Neutrophil (primary cell): ENCODE results near the gene UEVLD.

Experiments used
- H3K27ac ChIP-seq: fragments of 200-600 bp; sonication (generic); 2 replicates; pipeline ENCODE4 v1.5.1; 2016; ENCODE audit warnings: mild to moderate bottlenecking, moderate library complexity
- H3K27me3 ChIP-seq: fragments of 200-600 bp; sonication (generic); 2 replicates; pipeline ENCODE4 v1.6.0; 2016; ENCODE audit warnings: mild to moderate bottlenecking
- H3K36me3 ChIP-seq: fragments of 200-600 bp; sonication (generic); 2 replicates; pipeline ENCODE4 v1.5.1; 2017
- H3K4me1 ChIP-seq, 2 experiments: fragments of 200-600 bp in 1 of 2; sonication (generic) in 1 of 2; 1 replicate in 1 of 2; 2 replicates in 1 of 2; pipeline versions ENCODE4 v1.5.1 to v1.6.1; 2013 to 2016; ENCODE audit warnings: low read depth in 1 of 2, low read length in 1 of 2, mild to moderate bottlenecking in 1 of 2, moderate library complexity in 1 of 2; ENCODE audit not compliant: control insufficient read depth in 1 of 2, insufficient read depth in 1 of 2
- H3K4me3 ChIP-seq, 2 experiments: fragments of 200-600 bp in 1 of 2; sonication (generic) in 1 of 2; 1 replicate in 1 of 2; 2 replicates in 1 of 2; pipeline ENCODE4 v1.5.1; 2013 to 2016; ENCODE audit warnings: low read depth in 1 of 2, low read length in 1 of 2, mild to moderate bottlenecking in 1 of 2, moderate library complexity in 1 of 2
- H3K9me3 ChIP-seq: fragments of 200-600 bp; sonication (generic); 2 replicates; pipeline ENCODE4 v1.5.1; 2016
- CTCF ChIP-seq: fragments of 200-600 bp; sonication (generic); IDR thresholded peaks from 2 replicates; pipeline ENCODE4 v1.5.1; 2016; ENCODE audit warnings: antibody characterized with exemption

UEVLD gene

DNA sequence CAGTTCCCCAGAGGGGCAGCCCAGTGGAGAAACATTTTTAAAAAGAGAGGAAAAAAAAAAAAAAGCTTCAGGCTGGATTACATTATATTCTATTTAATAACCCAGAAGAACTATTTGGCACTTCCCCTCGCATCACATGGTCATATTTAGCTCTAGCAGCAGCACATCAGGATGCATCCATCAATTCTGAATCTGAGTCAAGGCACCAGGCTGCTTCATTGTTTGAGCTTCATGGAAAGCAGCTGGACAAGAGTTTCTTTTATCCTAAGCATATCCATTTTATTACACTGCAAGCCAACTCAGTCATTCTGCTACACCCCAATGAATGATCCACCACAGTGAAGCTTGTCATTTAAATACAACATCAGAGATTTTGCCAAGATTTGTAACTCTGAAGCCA lies 35.6 kb upstream of the UEVLD start:
- Histone ChIP-seq H3K36me3 (no peaks in the 10 kb centered on the region), H3K9me3 (no peaks in the 10 kb centered on the region), H3K27me3 (no peaks in the 10 kb centered on the region), H3K4me1 (no peaks in the 10 kb centered on the region), H3K4me3 (no peak overlapping the region), H3K27ac (no peak overlapping the region)
- TF ChIP-seq CTCF, result no peak

GRCh38 chr11:18623707-18624106 lies 35.2 kb upstream of the UEVLD start:
- no peaks in the 10 kb centered on the region for H3K36me3 ChIP-seq
- no peaks in the 10 kb centered on the region for H3K4me1 ChIP-seq
- no peaks in the 10 kb centered on the region for H3K9me3 ChIP-seq
- H3K4me3 ChIP-seq, result no peak overlapping the region
- H3K27ac ChIP-seq, result no peak overlapping the region
- no peaks in the 10 kb centered on the region for H3K27me3 ChIP-seq
- no peak for TF ChIP-seq CTCF

GRCh38 chr11:18618342-18619025 lies 29.9 kb upstream of the UEVLD start:
- Histone ChIP-seq H3K36me3 (peaks cover 27% of the 10 kb centered on the region), H3K27ac (no peak overlapping the region), H3K27me3 (no peaks in the 10 kb centered on the region), H3K9me3 (no peaks in the 10 kb centered on the region), H3K4me3 (no peak overlapping the region), H3K4me1 (peaks cover 0 to 11% of the 10 kb centered on the region in 2 experiments)
- no peak for TF ChIP-seq CTCF

DNA sequence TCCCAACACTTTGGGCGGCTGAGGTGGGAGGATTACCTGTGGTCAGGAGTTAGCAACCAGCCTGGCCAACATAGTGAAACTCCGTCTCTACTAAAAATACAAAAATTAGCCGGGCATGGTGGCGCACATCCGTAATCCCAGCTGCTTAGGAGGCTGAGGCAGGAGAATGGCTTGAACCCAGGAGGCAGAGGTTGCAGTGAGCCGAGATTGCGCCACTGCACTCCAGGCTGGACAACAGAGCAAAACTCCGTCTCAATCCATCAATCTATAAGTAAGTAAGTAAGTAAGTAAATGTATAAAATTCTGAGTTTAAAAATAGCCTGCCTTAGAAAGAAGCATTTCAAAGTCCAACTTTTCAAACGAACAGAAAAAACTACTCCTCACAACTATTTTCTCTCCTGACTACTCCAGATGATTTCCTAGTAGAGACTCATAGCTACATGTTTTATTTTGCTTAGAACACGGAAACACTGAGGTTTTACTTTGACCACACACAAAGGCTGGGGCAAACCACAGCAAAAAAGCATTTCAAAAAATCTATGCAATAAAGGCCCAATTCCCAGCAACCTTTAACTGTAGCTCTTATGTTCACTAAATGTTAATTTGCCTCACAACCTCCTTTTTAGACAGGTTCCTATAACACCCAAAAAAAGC lies 29.3 kb upstream of the UEVLD start:
- Histone ChIP-seq H3K36me3 (peaks cover 34% of the 10 kb centered on the region), H3K27ac (no peak overlapping the region), H3K4me3 (no peak overlapping the region), H3K9me3 (no peaks in the 10 kb centered on the region), H3K27me3 (no peaks in the 10 kb centered on the region), H3K4me1 (peaks cover 0 to 11% of the 10 kb centered on the region in 2 experiments)
- no peak for TF ChIP-seq CTCF

GRCh38 chr11:18615628-18616392 lies 27.3 kb upstream of the UEVLD start:
- Histone ChIP-seq H3K9me3 (no peaks in the 10 kb centered on the region), H3K27ac (no peak overlapping the region), H3K27me3 (no peaks in the 10 kb centered on the region), H3K4me1 (peaks cover 0 to 11% of the 10 kb centered on the region in 2 experiments), H3K4me3 (no peak overlapping the region), H3K36me3 (peaks cover 54% of the 10 kb centered on the region)
- TF ChIP-seq CTCF, result no peak
